ENCODE measurements around the gene KRTAP5-6.

Gene KRTAP5-6

DNA sequence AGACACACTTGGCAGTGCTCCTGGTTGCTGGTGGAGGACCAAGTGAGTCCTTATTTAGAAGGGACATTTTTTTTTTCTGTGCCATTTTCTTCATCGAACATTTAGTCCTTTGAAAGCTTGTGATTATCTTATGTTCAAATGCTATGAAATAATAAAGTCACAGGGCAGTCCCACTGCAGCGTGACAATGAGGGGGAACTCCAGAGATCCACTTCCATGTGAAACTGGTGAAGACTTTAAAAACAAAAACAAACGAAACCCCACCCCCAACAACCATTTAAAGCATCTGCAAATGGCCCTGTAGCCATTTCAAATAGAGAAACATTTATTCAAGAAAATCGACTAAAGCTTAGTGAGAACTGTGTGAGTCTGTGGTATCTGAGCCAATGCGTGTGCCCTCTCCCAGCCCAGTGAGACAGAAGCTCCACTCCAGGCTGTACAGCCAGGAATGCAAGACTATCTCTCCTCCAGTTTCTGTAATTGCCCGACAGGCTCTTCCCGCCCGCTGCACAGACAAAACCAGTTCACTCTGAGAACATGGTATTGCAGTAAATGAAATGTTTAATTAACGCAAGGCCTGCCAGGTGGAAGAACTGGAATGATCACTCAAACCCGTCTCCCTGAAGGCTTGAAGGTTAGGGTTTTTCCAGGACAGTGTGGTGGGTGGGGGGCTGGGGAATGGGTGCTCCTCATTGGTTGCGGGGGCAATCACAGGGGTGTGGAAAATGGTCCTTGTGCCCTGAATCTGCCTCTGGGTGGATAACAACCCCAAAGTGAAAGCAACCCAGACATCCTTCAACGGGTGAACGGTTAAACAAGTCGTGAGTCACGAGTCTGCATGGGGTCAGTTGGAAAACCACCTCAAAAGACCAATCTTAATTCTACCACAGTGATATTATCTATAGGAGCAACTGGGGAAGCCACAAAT lies 8.4 kb downstream of the KRTAP5-6 start:
- no peak for DNase-seq

DNA sequence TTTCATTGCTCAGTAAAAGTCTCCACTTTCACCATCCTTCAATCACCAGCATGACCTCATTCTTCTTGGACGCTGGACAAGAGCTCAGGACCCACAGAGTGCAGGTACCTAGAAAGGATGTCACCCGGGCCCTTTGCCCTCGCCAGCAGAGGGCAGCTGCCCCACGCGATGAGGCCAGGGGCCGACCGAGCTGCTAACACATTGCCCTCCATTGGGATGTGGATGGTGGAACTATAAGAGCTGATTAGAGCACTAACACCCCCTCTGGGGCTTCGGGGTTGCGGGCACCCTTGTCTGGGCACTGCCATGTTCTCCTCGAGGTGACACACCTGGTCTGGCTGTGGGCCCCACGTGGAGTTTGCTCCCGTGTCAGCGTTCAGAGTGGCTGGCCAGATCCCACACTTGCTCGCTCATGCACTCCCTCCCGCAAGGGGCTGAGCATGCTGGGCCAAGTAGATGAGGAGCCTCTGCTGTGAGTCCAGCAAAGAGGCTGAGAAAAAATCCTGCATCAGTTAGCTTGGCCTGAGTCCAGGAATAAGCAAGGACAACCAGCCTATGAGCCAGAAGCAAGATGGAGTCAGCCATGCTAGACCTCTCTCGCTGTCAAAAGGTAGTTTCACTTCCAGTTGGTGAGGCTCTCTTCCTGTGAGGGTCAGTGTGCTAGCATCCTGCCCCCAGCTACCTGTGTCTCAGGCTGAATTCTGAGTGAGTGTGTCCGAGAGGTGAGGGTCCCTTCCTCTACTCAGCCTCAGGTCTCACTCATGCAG lies 9.8 kb downstream of the KRTAP5-6 start:
- no peak for DNase-seq

DNA sequence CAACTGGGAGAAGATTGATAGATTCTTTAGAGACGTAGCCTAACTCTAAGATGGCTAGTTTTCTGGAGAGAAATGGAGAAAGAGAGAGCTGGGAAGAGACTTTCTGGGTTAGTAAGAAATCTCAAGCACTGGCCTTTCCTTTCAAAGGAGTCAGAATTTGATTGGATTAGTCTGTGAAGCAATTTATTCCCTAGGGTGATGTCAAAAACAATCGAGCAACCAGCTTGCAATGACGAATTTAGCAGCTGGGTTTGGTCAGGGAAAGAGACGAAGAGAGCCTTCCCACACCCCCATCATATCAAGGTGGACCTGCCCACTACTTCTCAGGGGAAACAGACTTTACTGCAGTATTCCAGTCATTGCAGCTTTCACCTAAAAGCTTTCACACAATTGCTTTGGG lies 10.8 kb downstream of the KRTAP5-6 start:
- no peak for DNase-seq

DNA sequence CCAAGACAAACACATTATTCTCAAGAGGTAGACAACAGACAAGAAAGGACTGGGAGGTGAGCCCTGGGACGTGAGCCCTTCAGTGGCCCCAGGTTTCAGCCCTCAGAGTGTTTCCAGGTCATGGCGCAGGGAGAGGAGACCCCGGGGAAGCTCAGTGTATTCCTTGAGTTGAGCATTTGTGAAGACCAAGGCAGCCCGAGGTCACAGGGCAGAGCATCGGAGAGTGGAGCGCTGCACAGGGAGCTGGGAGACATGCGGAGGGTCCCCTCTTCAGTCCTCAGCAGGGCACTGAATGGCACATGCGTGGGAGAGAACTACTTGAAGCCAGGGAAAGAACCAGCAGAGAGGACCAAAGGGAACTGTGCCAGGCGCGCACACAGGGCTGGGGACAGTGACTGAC lies 11.7 kb downstream of the KRTAP5-6 start:
- no peak for DNase-seq

DNA sequence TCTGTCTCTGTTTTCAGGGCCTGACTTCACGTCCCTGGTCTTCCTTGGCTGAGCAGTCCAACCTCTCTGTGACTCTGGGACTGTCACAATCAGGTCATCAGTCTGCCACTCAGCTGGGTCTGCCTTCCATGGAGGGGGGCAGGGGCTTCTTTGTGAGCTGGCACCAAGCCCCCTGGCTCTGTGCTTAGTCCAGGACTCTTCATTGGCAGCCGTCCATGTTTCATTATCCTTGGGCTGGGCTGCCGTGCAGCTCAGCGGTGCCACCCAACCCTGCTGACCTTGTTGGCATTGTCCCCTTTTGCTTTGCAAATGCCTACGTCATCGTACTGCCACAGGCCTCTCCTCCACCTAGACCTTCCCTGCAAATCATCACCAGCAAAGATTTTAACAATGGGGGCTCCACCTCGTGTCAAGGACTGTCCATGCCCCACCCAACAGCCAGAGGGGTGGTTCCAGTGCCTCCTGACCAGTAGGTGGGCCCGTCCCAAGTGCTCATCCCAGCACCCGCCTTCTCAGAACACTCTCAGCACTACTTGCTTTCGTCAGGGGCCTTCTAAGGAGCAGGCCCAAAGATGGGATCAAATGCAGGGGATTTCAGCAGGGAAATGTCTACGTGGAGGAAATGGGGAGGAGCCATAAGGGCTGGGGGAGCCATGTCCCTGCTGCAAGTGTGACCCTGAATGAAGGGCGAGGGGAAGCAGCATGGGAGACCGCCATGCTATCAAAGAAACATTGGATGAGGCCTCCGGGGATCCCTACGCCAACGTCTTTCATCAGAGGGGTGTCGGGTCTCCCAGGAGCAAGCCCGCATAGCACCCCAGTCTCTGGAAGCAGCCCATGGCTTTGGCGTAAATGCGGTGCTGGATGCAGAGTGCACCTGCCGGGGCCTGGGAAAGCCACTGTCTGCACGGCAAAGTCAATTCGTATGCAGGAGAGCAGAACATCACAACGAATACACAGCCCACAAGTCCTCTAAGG lies 18.2 kb downstream of the KRTAP5-6 start:
- DNase-seq: no peak

DNA sequence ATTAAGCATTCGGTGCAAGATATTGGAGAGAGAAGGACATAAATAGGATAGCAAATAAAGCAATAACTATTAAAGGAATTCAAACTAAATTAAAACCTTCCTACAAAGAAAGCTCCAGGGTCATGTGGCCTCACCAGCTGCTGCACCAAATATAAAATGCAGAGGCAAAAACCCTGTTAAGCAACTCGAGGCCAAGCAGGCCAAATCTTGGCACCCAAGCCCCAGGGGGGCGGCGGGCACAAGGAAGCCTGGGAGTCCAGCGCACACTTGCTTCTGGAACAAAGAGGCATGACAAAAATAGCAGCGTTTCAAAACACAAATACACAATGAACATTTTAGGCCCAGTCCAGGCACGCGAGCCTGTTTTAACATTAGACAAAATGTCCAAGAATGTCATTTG lies 20.8 kb downstream of the KRTAP5-6 start:
- DNase-seq: no peak

DNA sequence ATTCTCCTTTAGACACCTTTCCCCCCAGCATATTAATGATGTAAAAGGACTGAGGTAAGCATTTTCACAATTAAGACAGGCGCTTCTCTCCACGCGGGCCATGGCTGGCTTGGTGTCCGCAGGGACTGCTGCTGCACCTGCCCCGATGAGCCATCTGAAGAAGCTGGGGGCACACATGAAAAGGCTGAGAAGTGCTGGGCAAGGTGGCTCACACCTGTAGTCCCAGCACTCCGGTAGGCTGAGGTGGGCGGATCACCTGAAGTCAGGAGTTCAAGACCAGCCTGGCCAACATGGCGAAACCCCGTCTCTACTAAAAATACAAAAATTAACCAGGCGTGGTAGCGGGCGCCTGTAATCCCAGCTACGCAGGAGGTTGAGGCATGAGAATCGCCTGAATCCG lies 21.3 kb downstream of the KRTAP5-6 start:
- no peak for DNase-seq

DNA sequence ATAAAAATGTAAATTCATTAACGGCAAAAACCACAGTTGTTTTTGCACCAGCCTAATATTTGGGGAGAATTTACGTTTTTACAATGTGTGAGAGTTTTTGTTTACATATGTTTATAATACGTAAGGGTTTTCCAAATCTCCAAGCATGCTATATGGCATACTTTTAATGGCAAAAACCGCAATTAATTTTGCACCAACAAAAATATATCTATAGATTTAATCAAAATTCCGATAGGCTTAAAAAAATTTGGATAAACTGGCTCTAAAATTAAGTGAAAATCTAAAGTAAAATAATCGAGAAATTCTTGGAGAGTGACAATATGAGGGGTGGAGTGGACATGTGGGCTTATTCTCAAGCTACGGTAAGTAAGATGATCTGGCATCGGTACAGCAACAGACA lies 22.8 kb downstream of the KRTAP5-6 start:
- no peak for DNase-seq

DNA sequence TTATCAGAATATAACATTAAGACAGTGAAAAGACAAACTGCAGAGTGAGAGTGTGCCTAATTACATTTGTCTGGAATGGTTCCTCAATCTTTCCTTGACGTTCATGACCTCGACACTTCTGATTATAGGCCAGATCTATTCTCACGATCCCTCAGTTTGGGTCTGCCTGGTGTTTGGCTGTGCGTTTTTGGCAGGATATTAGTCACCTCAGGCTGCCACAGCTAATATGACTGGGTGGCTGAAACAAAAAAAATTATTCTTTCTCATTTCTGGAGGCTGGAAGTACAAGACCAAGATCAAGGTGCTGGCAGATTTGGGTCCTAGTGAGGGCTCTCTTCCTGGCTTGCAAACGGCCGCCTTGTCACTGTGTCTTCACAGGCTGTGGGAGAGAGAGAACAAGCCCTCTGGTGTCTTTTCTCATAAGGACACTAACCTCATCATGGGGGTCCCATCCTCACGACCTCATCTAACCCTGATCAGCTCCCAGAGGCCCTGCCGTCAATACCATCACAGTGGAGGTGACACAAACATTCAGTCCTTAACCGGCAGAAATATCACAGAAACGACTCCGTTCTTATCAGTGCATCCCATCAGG lies 30.2 kb downstream of the KRTAP5-6 start:
- DNase-seq: no peak

DNA sequence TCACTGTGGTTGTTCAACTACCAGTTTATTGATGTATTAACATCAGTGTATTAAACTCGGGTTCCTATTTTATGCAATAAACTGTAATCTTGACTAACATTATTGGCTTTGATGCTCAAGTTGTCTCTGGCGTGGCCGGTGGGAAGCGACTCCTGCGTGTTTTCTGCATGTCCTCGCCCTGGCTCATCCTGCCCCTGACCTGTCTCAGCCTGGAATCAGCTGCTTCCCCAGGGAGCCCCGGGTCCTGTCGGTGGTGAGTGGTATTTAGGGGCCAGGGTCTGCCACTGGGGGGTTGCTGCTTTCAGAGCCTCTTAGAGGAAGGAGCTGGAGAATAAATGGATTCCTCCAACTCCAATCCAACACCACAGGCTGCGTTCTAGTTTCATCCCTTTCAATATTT lies 30.9 kb downstream of the KRTAP5-6 start:
- no peak for DNase-seq

DNA sequence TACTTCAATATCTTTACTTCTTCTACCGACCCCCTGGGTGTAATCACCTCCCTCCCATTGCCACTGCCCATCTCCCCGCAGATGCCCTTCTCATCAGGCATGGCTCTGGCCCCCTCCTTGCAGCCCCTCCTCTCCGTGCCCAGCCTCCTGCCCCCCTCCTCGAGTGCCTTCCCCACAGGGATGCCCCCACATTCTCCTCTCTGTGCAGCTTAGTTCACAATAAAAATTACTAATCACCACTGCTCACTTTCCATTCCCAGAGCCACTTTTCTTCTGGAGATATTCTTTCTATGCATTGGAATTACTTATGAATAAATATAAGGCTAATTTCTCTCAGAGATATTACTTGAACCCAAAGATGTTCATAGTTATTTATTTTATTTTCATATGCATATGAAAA lies 31.3 kb downstream of the KRTAP5-6 start:
- no peak for DNase-seq

DNA sequence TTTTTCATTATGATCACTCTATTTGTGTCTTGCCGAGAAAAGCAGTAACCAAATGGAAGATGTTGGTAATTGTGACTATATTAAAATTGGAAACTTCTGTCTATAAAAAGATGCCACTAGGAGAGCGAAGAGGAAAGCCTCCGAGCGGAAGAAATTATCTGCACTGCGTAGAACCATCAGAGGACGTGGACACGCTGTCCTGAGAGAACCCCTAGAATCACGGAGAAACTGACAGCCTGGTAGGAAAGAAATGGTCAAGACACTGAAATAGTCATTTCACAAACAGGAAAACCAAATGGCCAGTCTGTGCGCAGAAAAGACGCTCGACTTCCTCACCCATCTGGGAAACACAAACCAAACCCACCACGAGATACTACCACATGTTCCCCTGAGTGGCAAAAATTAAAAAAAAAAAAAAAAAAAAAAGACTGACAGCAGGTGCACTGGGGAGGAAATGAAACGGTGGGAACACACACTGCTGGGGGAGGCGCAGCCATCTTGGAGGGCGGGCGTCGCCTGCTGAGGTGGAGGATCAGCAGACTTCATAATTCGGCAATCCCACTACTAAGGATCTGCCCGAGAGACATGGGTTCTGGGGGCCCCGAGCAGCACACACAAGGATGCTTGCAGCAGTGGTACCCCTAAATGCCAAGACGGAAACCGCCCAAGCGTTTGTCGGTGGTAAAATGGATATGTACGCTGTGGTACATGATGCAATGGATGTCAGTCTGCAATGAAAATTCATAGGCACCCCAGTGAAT lies 32.1 kb downstream of the KRTAP5-6 start:
- DNase-seq: no peak

DNA sequence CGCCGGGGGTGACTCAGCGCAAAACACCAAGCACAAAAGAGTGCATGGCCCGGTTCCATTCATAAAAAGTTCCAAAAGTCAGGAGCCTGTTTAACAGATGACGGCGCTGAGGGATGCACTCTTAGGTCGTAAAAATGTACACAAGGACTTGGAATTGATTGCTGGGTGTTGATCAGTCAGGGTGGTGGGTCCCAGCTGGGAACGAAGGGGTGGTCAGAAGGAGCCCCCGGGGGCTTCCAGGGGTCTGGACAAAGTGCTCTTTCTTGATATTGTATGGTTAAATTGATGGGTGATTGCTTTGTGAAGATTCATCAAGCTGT lies 32.7 kb downstream of the KRTAP5-6 start:
- no peak for DNase-seq

DNA sequence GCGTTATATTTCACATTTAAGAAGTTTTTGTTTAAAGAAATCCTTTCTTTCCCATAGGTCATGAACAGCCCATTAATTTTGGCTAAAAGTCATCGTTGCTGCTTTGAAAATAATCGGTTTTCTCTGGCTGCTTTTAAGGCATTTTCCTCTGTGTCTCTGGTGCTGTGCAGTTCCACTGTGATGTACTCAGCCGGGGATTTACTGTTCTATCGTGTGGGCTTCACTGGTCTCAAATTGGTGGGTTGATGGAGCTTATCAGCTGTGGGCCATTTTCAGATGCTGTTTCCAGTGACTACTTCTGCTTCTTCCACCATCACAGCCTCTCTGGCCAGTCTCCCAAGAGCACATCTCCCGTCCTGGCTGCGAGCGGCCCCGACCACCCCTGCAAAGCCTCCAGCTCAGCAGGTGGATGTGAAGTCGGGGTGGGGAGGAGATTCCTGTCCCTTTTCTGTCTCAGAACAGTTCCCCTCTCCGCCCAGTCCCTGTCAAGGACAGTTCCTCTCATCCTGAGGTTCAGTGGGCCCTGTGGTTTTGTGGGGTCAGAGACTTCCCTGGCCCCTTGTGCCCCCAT lies 33.1 kb downstream of the KRTAP5-6 start:
- no peak for DNase-seq

DNA sequence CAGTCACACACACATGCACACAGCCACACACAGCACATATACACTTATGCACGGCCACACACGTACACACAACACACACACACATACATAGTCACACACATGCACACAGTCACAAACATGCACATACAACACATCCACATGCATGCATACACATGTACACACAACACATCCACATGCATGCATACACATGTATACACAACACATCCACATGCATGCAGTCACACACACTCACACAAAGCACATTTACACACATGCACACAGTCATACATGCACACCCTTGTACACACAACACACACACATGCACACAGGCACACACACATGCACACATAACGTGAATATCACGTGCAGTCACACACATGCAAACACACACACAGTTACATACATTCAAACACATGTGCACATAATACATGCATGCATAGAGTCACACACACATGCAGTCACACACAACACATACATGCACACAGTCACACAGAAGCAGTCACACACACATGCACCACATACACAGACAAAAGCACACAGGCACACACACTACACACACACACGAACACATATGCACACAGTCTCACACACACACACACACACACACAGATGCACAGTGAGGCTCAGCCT lies 34.6 kb downstream of the KRTAP5-6 start:
- DNase-seq: no peak

DNA sequence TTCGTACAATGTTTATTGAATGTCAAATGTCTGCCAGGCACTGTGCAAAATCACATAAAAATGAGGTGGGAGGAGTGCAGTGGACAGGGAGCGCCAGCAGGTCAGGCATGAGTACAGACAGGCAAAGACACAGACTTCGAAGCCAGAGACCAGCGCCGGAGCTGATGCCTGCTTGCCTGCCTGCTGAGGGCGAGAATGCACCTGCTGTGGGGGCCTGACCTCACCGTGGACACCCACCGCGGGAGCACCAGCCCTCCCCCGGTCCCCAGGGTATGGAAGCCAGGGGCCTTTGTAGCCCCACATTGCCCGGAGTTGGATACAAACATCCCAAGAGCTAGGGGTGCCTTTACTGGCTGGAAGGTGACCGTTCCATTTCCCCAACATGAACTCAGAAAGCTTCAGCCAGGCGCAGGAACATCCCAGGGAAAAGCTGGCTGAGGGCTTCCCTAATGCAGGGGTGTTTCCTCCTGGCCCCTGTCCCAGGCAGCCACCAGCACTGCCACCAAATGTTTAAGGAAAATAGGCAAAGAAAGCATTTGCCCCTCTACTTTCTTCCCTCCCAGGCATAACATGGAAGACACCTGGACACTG lies 35.5 kb downstream of the KRTAP5-6 start:
- DNase-seq: no peak

DNA sequence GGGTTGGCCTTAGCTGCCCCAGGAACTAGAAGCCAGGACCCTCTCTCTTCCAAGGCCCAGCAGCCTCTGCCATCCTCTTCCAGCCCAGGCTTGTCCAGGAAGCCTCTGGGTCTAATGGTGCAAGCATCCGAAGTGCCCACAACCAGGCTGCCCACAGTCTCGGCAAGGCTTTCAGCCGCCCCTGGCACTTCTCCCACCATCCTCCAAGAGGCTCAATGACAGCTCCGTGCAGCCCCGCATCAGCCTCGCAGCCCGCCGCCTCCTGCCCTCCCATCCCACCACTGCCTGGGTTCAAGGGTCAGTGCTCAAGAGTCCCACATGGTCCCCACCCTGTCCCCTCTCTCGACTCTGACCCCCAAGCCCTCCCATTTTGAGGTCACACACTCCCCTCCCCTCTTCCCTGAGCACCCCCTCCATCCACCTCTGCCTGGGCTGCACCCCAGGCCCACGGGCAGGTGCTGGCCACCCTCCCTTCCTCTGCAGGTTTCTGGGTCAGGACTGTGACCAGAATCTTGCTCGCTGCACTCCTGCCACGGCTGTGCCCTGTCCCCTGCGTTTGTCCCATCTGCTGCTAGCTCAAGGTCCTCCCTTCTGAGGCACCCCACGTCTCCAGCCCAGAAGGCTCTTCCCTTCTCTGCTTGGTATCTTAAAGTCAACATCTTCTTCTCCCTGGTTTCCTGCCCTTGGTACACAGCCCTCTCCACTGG lies 36.2 kb downstream of the KRTAP5-6 start:
- DNase-seq: no peak

DNA sequence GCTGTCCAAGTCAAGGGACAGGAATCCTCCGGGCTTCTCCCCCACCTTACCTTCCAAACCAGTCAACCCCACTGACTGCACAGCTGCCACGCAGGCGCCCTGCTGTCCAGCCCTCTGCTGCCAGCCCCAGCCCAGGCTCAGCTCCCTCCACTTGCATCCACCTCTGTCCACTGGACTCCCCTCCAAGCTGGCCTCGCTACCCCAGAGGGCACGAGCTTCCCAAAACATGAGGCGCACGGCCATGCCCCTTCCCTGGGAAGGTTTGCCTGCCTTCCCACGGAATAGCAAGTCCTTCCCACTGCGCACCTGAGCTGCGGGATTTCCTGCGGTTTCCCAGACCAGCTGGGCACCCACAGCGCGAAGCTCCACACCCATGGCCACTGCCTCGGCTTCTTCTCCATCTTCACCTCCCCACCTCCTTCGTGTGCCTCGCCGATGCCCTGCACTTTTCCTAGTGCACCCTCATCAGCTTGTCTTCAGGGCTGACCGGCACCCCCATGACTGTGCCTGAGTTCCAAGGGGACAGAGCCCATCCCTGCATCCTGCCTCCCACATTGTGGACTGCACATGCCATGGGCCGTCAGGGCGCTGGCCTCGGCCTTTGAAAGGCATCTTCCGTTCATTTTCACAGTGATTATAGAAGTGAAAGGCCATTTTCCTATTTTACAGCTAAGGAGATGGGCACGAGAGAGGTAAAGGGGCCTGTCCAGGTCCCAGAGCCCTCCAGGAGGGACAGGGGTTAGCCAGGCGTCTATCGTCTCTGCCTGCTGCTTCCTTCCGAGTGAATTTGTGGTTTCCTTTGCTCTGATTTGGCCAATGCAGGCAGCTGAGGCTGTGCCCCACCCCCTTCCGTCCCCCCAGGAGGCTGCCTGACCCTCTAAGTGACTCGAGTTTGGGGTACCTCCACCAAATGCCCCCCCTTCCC lies 37.0 kb downstream of the KRTAP5-6 start:
- DNase-seq: no peak

DNA sequence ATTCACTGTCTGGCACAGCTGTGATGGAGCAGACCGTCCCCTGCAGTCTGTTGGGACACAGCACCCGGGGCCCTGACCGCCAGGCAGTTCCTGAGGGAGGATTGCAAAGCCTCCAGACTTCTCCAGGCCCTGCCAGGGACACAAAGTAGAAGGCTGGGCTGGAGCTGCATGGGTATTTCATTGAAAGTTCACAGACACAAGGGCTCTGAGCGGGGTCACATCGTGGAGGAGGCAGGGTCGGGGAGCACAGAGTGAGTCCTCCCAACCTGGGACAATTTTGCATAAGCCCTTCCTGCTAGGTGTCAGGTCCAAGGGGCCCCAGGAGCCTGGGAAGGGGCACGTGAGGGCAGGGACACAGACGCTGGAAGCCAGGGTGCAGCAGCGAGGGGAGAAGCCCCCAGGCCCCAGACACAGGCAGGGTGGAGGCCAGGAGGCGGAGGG lies 37.7 kb downstream of the KRTAP5-6 start:
- no peak for DNase-seq
